ENCODE data around the gene RBKS.

- TF ChIP-seq CTCF (IDR thresholded peaks at IDR 0.05) (no peak), POLR2AphosphoS5 (IDR thresholded peaks at IDR 0.05) (no peak), POLR2A (IDR thresholded peaks at IDR 0.05; ENCODE audit: low read depth) (no peak)
These were observed 148.5 kb downstream of the RBKS start for GRCh38 chr2:27741673-27742072.

All from esophagus muscularis mucosa (tissue), 3 donors.